ENCODE results near the gene CDYL. TPM values are rescaled to one million over a fixed set of nuclear protein-coding genes. Genes with fewer than 3 reads are reported as not detected.

Gene CDYL
- total and polyA plus RNA-seq, 12 donors: 4.1 to 39.9 (median 33.2) TPM

- WGBS, 2 donors: 84 to 89% methylated on average over 13 of the region's 13 CpGs
- Histone ChIP-seq H3K27me3 (no peaks in the 10 kb centered on the region), H3K36me3 (peaks cover 0 to 84% (median 23%) of the 10 kb centered on the region in 9 donors), H3K4me1 (peaks cover 0 to 9% (median 2%) of the 10 kb centered on the region in 9 donors), H3K27ac (no peak overlapping the region), H3K4me3 (no peak overlapping the region), H3K9me3 (no peaks in the 10 kb centered on the region)
- no peak for TF ChIP-seq CTCF (IDR thresholded peaks at IDR 0.05)
- ATAC-seq: no peak
- no peak for DNase-seq
- intact Hi-C loops (cut with DNase I): loop anchor here in 1 of 10 donors (10.0 kb wide), 1 partner anchor 633 kb away; no protein-coding TSS in a partner anchor
Observed at GRCh38 chr6:4947716-4948115, 171.5 kb downstream of the CDYL start.

- WGBS, 2 donors: 86 to 91% methylated on average over 15 of the region's 15 CpGs
- H3K4me3 ChIP-seq: no peak overlapping the region
- TF ChIP-seq CTCF (IDR thresholded peaks at IDR 0.05): no peak
- DNase-seq (no peak), ATAC-seq (no peak)
- no peaks in the 10 kb centered on the region for H3K27me3 ChIP-seq
- peaks cover 0 to 92% (median 23%) of the 10 kb centered on the region in 9 donors for H3K36me3 ChIP-seq
- H3K4me1 ChIP-seq: no peaks in the 10 kb centered on the region
- intact Hi-C loops (cut with DNase I): loop anchor here in 1 of 10 donors (10.0 kb wide), 1 partner anchor 634 kb away; no protein-coding TSS in a partner anchor
- H3K9me3 ChIP-seq: no peaks in the 10 kb centered on the region
- H3K27ac ChIP-seq: no peak overlapping the region
Observed at GRCh38 chr6:4948781-4949450, 172.7 kb downstream of the CDYL start.

GRCh38 chr6:4950076-4950475 is 173.9 kb downstream of the CDYL start:
- Histone ChIP-seq H3K9me3 (no peaks in the 10 kb centered on the region), H3K27me3 (no peaks in the 10 kb centered on the region), H3K27ac (no peak overlapping the region), H3K36me3 (peaks cover 0 to 92% (median 19%) of the 10 kb centered on the region in 9 donors), H3K4me1 (no peaks in the 10 kb centered on the region), H3K4me3 (no peak overlapping the region)
- ATAC-seq (no peak), DNase-seq (no peak)
- intact Hi-C loops (cut with DNase I): no loop called here
- 95 to 96% methylated on average over 11 of the region's 11 CpGs for WGBS, 2 donors
- TF ChIP-seq CTCF (IDR thresholded peaks at IDR 0.05): no peak

- no peaks in the 10 kb centered on the region for H3K9me3 ChIP-seq
- ATAC-seq: no peak
- H3K4me3 ChIP-seq: no peak overlapping the region
- DNase-seq: no peak
- peaks cover 0 to 92% (median 16%) of the 10 kb centered on the region in 9 donors for H3K36me3 ChIP-seq
- H3K27ac ChIP-seq: no peak overlapping the region
- H3K4me1 ChIP-seq: no peaks in the 10 kb centered on the region
- H3K27me3 ChIP-seq: no peaks in the 10 kb centered on the region
- TF ChIP-seq CTCF (IDR thresholded peaks at IDR 0.05): no peak
- WGBS, 2 donors: 90 to 93% methylated on average over 14 of the region's 14 CpGs
- intact Hi-C loops (cut with DNase I): no loop called here
Observed at GRCh38 chr6:4950836-4951533, 174.8 kb downstream of the CDYL start.

Data from heart right ventricle (tissue), 16 donors.